H7 (cell line): Measurements from ENCODE around the gene BABAM2. TPM values are rescaled to one million over a fixed set of nuclear protein-coding genes. Genes with fewer than 3 reads are reported as not detected.

Experiments
- DNase-seq: peaks from one replicate; pipeline ENCODE4 v3.0.0; 2012
- H3K27me3 ChIP-seq: 2 replicates; pipeline ENCODE4 v1.6.0; 2011; ENCODE audit warnings: mild to moderate bottlenecking, low read length; ENCODE audit not compliant: control insufficient read depth, insufficient read depth
- H3K36me3 ChIP-seq: replicated peaks from 2 replicates; pipeline ENCODE4 v1.5.1; 2011; ENCODE audit warnings: low read length; ENCODE audit not compliant: control insufficient read depth, insufficient read depth
- H3K4me3 ChIP-seq: 2 replicates; pipeline ENCODE4 v1.5.1; 2011; ENCODE audit warnings: low read depth, mild to moderate bottlenecking, control low read depth, low read length, moderate library complexity; ENCODE audit not compliant: insufficient read depth
- total RNA-seq: library from RNA; depleted of rRNA; stranded (reverse); fragments of >200 nt; shearing (Covaris generic); gene quantifications from 2 replicates; pipeline ENCODE4 v1.2.3, GENCODE V29; 2014

The BABAM2 gene
- total RNA-seq, 1 experiment from 2014 or later, result 25.3 TPM

- Histone ChIP-seq H3K4me3 (no peak overlapping the region), H3K36me3 (no peaks in the 10 kb centered on the region), H3K27me3 (no peaks in the 10 kb centered on the region)
- DNase-seq, result no peak
Measured at GRCh38 chr2:28336982-28337627, 446.6 kb downstream of the BABAM2 start.

DNA sequence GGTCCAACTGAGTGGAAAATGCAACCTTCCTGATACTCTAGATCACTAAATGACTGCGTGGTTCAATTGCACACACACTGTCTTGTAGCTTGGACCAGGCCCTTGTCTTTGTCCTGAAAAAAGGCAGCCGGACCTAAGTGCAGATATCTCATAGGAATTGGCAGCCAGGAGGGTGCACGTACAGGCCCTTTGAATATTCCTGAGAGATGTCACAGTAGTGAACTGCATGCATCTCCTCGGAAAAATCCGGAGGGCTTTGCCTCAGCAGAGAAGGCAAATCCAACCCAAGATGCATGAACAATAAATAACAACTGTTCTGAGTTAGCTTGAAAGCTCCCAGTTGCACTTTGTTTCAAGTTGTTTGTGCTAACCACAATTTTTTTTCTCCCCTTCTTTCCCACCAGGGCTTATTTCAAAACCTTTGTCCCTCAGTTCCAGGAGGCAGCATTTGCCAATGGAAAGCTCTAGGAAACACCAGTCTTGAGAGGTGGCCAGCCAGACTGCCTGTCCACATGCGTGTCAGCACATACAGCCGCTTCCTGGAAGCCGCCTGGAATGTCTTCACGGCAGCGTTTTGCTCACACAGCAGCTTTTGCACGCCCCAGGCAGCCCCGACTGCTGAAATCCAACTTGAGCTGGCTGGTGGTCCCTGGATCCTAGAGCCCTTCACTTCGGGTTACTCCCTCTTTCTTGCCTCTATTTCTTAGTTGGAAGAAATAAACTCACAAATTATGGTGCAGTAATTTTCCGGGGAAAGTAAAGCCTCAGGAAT, 447.7 kb downstream of the BABAM2 start:
- Histone ChIP-seq H3K36me3 (no peaks in the 10 kb centered on the region), H3K27me3 (no peaks in the 10 kb centered on the region), H3K4me3 (no peak overlapping the region)
- no peak for DNase-seq

DNA sequence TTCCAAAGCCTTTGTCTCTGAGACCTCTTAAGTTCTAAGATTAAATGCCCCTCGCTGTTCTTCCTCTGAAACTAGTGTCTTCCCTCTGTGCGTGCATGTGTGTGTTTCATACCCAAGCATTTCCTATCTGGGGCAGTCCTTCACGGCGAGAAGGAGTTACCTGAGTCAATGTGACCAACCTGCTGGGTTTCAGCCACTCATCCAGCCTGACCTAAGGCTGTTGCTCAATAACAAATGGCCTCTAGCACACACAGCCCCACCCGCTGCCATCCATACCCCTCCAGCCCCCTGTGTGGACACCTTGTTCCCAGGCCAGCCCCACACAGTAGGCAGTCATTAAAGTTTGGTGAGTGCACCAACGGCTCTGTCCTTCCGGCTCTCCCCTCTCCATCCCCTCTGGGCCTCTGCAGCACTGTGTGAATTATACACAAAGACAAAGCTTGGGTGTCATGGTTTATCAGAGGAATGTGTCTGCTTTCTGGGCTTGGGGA, 448.3 kb downstream of the BABAM2 start:
- no peak for DNase-seq
- Histone ChIP-seq H3K36me3 (no peaks in the 10 kb centered on the region), H3K4me3 (no peak overlapping the region), H3K27me3 (no peaks in the 10 kb centered on the region)

GRCh38 chr2:28339516-28340175, 449.1 kb downstream of the BABAM2 start:
- H3K4me3 ChIP-seq, result no peak overlapping the region
- no peaks in the 10 kb centered on the region for H3K36me3 ChIP-seq
- DNase-seq, result no peak
- H3K27me3 ChIP-seq, result no peaks in the 10 kb centered on the region

GRCh38 chr2:28340312-28341202, 450.0 kb downstream of the BABAM2 start:
- Histone ChIP-seq H3K27me3 (no peaks in the 10 kb centered on the region), H3K36me3 (no peaks in the 10 kb centered on the region), H3K4me3 (no peak overlapping the region)
- peak; percentile 72 for DNase-seq

- Histone ChIP-seq H3K27me3 (no peaks in the 10 kb centered on the region), H3K4me3 (no peak overlapping the region), H3K36me3 (no peaks in the 10 kb centered on the region)
- no peak for DNase-seq
Measured at GRCh38 chr2:28341208-28341891, 450.8 kb downstream of the BABAM2 start.

DNA sequence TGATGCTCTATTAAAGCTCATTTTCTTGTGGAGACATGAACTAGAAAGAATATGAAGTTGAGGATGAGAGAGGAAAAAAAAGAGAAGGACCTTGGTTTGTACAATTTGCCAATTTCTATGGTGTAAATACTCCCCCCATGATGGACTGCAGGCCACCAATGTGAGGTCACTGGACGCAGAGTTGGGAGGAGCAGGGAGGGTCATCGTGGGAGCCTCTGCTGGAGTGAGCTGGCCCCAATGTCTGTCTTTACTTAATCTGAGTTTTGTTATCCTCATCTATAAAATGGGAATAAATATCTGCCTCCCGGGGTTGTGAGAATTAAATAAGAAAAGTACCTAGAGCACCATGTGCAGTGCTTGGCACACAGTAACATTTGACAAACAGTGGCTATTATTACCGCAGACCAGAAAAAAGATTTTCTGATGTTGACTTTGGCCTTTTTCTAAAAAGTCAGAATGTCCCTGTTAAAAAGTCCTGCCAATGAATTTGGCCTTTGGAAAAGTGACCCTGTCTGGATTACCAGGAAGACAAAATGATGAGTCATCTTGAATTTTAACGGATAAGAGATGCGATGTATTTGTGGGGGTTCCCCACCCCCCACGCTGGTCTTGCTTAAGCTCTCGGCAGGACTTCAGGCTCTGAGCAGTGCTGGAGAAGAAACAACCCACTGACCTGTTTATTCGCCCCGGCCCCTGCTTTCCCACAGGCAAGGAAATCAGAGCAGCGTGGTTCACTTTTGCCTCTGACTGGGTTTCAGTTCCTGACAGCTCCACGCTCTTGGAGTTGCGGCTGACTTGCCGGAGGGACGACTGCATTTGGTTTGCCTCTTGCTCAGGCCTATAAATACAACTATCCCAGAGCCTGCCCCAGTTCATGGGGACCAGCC, 451.8 kb downstream of the BABAM2 start:
- H3K27me3 ChIP-seq, result no peaks in the 10 kb centered on the region
- H3K36me3 ChIP-seq, result no peaks in the 10 kb centered on the region
- H3K4me3 ChIP-seq, result no peak overlapping the region
- DNase-seq, result peak; percentile 66

DNA sequence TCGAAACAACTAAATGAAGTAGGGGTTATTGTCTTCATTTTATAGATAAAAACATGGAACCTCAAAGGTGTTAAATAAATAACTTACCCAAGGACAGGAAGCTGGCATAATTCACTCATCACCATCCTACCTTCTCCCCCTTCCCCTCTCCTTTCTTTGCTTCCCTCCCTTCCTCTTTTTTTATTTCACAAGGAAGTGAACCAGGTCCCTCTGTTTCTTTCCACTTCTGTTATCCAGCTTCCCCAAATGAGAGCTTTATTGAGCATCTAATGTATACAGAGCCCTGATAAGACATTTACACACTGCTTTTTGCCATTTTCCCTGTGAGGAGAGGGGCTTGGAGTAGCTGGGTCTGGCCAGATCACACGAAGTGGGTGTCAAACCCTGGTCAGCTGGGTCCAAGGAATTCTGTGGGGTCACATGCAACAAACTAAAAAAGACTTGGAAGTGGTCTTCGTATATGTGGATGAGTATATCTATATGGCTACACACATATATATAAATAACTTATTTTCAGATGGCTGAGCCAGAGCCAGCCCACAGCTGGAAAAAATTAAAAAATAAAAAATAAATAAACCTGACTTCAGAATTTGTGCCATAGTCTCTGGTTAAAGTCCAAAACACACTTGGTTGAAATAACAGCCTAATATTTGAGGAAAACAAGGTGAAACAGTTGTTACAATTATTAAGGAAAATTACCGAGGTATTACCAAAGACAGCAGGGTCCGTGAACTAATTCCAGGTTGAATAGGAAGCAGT, 452.8 kb downstream of the BABAM2 start:
- Histone ChIP-seq H3K4me3 (no peak overlapping the region), H3K36me3 (no peaks in the 10 kb centered on the region)
- no peak for DNase-seq

DNA sequence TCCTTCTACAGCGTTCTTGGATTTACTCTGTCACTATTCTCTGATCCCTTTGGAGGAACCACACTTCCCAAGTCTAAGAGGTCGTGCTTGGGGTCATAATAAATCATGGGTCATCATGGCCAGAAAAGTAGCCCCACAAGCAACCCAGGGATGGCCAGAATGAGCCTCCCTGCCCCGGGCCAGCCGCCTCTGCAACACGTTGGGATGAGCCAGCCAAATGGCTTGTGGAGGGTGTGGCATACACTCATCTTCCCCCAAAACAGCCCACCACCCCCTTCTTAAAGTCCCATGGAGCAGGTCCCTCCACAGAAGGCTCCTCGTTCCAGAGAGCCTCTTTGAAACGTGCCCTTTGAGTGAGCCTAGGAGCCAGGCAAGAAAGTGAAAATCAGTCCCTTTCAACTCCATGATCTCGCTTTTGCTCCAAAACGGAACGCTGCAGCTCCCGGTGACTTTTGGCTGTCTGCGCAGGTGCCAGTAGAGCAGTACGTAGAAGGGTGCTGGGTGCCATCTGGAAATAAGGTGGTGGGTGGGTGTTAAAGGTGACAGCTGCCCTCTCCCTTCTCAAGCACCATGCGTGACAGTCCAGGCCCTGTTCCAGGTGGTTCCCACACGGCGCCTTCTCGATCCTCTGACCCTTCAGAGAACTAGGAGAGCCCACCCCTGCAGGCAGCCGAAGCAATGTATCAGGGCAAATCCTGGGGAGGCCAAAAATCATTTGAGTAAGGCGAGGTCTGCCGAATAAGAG, 453.6 kb downstream of the BABAM2 start:
- no peak overlapping the region for H3K4me3 ChIP-seq
- no peak for DNase-seq
- no peaks in the 10 kb centered on the region for H3K27me3 ChIP-seq
- no peaks in the 10 kb centered on the region for H3K36me3 ChIP-seq

More for the DNA sequence above, 452.8 kb downstream of the BABAM2 start:
- H3K27me3 ChIP-seq, result no peaks in the 10 kb centered on the region

- no peak for DNase-seq
Measured at GRCh38 chr2:28344756-28345373, 454.3 kb downstream of the BABAM2 start.

DNA sequence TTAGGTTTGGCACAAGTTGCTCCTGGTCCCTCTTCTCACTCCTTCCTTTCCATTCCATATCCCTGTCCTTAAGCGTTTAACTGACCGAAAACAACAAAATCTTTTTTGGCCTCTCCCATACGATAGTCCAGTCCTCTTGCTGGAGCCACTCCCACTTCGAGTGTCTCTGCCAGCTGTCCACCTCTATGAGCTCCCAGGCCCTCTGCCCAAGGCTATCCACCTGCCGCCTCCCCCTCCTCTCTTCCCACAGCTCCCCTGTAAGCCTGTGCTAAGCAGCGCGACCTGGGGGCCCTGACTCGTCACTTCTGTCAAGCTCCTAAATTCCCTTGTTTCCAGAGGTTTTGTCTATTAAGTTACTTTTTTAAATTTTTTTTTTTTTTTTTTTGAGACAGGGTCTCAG, 455.1 kb downstream of the BABAM2 start:
- Histone ChIP-seq H3K27me3 (no peaks in the 10 kb centered on the region), H3K36me3 (no peaks in the 10 kb centered on the region), H3K4me3 (no peak overlapping the region)
- no peak for DNase-seq

More at GRCh38 chr2:28344756-28345373, 454.3 kb downstream of the BABAM2 start:
- Histone ChIP-seq H3K36me3 (no peaks in the 10 kb centered on the region), H3K27me3 (no peaks in the 10 kb centered on the region), H3K4me3 (no peak overlapping the region)

- H3K36me3 ChIP-seq, result no peaks in the 10 kb centered on the region
- no peak for DNase-seq
- no peaks in the 10 kb centered on the region for H3K27me3 ChIP-seq
- H3K4me3 ChIP-seq, result no peak overlapping the region
Measured at GRCh38 chr2:28346587-28346986, 456.1 kb downstream of the BABAM2 start.
